A673 (cell line): ENCODE results near the gene C4B.

Experiments
- EZH2 ChIP-seq: fragments of 200-600 bp; sonication (generic); IDR thresholded peaks from 2 replicates; pipeline ENCODE4 v1.6.1; 2017; ENCODE audit warnings: borderline replicate concordance, low read depth, mild to moderate bottlenecking, mixed read lengths, antibody characterized with exemption, low read length; ENCODE audit not compliant: poor library complexity, severe bottlenecking
- TF ChIP-seq, protein P1 (sequence below): fragments of 300-800, 200-600 bp; sonication (generic); conservative IDR thresholded peaks from 2 replicates; pipeline ENCODE4 v1.5.1; 2017; ENCODE audit warnings: low read depth, mild to moderate bottlenecking, antibody characterized with exemption, low read length, moderate library complexity, mixed read lengths

GRCh38 chr6:32079566-32080290 lies 65.1 kb downstream of the C4B start:
- TF ChIP-seq, protein P1, sequence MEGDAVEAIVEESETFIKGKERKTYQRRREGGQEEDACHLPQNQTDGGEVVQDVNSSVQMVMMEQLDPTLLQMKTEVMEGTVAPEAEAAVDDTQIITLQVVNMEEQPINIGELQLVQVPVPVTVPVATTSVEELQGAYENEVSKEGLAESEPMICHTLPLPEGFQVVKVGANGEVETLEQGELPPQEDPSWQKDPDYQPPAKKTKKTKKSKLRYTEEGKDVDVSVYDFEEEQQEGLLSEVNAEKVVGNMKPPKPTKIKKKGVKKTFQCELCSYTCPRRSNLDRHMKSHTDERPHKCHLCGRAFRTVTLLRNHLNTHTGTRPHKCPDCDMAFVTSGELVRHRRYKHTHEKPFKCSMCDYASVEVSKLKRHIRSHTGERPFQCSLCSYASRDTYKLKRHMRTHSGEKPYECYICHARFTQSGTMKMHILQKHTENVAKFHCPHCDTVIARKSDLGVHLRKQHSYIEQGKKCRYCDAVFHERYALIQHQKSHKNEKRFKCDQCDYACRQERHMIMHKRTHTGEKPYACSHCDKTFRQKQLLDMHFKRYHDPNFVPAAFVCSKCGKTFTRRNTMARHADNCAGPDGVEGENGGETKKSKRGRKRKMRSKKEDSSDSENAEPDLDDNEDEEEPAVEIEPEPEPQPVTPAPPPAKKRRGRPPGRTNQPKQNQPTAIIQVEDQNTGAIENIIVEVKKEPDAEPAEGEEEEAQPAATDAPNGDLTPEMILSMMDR: no peak
- TF ChIP-seq EZH2: no peak
